GM18498 (cell line): ENCODE measurements around the gene MCCD1.
"Not testable (repeated sequence)": the region's sequence is repeated elsewhere in the genome, so short reads cannot be mapped to it uniquely, and the experiment has no call there.

Source experiments
- ATAC-seq: cut with Tn5 transposase; IDR thresholded peaks from one replicate; pipeline ENCODE4 v1.9.1; 2021; ENCODE audit warnings: mild to moderate bottlenecking, moderate library complexity; ENCODE audit not compliant: unreplicated experiment

The MCCD1 gene

DNA sequence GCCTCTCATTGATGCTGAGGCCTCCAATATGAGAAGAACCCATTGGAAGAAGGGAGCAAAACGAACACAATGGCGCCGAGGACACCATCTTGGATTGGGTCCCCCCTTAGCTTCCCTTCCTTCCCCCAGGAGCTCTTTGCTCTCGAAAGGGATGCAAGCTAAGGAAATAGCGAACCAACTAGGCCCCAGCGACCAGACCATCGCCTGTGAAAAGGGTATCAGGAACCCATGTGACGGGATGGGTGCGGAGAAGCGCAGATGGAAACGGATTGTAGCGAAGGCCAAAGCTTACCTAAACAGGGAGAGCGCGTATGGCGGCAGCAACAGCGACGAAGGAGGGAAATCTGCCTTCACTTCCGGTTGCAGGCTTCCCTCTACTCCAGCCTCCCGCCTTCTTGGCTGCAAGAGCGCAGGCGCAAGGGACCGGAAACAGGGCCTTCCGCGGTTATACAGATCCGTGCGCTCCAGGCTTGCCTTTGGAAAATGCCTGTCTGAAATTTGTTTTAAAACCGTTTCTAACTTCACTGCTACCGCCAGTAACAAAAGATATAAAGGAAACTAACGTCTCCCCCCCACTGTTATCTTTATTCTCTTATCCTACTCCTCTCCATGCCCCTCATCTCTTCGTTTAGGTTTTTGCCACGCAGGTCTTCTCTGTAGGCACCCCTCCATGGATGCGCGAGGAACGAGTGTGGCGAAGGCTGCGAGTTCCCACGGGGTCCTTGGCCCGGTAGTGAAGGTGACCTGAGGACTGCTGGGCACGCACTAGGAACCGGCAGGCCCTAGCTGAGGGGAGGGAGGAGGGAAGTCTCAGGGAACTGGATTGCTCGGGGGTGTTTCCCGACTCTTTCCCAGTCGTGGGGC, 13.1 kb downstream of the MCCD1 start, which contains the start of gene DDX39B:
TSS of gene DDX39B (minus strand) at position 346 of the 864 bp plus-strand sequence. CDS start 1,471 bp downstream, outside the sequence.
- ATAC-seq = peak; percentile 76

DNA sequence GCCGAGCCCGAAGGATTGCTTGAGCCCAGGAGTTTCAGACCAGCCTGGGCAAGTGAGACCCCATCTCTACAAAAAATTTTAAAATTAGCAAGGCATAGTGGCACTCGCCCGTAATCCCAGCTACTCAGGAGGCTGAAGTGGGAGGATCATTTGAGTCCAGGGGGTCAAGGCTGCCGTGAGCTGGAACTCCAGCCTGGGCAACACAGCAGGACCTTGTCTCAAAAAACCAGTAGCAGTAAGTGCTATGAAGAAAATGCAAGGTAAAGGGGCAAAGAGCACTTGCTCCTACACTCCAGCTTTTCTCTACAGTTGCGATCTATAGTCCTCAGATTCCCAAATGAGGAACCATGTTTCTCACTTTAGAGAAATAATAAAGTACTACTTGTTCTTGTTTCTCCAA, 14.9 kb downstream of the MCCD1 start:
- ATAC-seq = no peak

DNA sequence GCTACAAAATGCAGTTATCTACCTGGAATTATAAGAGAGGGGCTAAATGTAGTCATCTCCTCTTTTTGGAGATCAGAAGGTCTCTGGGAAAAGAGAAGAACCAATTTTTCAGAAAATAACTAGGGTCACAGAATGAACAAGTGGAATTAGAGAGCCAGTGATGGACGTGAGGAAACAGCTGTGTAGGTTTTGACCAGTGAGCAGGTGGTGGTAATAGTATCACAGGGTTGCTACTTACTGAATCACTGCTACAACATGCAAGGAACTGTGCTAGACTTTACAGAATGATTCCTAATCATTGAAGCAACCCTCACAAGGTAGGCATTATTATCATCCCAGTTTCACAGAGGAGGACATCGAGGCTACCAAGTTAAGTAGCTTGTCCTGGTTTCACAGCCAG, 15.9 kb downstream of the MCCD1 start:
- ATAC-seq = no peak

DNA sequence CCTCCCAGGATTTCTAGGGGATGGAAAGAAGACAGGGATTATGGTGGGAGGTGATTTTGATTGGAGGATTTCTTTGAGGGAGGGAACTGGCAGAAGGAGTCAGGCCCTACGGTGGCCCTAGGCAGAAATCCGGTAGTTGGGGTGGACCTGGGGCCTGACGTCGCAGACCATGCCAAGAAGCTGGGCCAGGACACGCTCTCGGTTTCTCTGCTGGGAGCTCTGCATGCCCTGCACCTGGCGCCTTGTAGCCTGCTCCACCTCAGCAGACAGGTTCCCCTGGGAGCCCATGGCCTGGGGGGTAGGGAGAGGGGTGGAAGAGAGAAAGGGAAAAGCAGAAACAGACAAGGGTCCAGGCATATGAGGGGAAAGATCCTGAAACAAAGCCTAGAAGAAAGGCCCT, 16.5 kb downstream of the MCCD1 start:
- ATAC-seq = no peak

DNA sequence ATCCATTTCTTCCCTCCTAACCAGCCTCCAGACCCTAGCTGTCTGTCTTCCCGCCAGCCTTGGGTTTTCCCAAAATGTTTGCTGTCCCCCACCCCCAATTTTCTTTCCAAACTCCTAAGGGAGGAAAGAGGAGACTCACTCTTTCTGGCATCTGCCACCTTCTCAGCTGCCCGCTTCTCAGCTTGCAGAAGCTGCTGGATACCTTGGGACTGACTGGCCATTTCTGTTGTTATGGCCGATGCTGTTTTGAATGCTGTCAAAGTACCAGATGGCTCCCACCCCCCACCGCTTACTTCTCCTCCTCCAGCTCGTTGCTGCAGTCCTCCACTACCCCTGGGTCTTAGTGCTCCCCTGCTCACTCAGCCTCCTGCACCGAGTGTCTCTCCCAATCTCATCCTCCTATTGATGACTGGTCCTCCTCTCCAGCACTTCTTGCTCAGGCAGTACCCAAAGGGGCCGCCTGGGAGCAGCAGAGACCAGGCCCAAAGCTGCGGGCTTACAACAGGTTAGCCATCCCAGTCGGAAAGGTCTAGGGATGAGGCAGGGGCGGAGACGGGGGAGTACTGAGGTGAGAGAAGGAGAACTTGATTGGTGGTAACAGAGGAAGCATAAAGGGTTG, 17.7 kb downstream of the MCCD1 start, which contains the start of gene ATP6V1G2:
TSS of gene ATP6V1G2 (minus strand) at position 270 of the 619 bp plus-strand sequence. CDS start at position 221, 49 bp downstream.
- ATAC-seq = peak; percentile 49

DNA sequence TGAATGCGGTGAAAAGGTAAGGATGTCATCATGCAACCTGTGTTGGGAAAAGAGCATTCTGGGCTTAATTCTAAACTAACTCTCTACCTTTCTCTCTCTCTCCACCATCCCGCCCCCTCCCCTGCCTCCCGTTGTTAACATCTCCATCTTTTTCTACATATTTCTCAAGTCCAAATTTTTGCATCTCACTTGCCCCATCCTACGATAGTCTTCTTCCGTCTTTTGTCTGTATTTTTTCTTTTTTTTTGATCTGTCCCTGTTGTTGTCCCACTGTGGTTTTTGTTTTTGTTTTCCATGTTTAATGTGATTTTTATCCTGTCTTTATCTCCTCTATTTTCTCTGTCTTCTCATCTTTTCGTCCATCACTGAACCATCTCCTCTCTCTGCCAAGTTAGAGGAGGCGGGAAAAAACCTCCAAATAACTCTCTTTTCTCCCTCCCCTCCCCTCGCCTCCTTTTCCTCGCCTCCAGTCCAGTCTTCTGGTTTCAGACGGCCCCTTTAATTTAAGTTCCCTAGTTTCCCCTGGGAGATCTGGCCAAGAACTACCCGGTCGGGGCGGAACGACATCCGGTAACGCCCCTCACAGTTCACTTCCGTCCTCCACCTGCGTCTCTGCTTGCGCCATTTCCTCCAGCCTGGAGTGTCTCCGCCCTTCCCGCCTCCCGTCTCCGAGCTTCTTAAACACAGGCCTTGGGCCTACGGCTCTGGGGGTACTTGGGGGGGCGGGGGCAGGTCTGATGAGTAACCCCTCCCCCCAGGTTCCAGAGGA, 18.4 kb downstream of the MCCD1 start, which contains the start of gene NFKBIL1:
TSS of gene NFKBIL1 (plus strand) at position 651 of the 769 bp plus-strand sequence. CDS start at position 738, 87 bp downstream.
- peak; percentile 70 for ATAC-seq

DNA sequence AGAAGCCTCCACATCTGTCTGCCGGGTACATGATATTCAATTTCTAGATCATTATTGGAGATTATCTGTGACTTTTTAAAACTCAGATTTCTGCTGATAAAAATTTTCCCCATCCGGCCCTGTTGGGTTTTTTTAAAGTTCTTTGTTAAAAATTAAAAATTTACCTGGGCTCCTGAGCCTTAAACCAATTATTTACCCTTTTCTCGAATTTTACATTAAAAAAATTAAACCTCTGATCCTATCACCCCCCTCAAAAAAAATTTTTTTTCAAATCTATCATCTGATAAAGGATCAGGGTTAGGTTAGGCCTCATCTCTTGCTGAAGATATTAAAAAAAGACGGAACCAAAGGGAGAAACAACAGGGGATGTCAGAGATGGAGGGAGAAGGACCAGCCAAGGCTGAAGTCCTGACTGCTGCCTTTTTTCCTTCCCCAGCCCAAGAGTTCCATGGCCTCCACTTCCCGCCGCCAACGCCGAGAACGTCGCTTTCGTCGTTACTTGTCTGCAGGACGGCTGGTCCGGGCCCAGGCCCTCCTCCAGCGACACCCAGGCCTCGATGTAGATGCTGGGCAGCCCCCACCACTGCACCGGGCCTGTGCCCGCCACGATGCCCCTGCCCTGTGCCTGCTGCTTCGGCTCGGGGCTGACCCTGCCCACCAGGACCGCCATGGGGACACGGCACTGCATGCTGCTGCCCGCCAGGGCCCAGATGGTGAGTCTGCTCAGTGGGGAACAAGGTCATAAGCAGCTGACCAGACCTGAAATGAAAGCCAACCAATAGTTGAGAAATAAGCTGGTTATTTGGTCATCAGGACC, 19.2 kb downstream of the MCCD1 start:
- ATAC-seq = no peak

DNA sequence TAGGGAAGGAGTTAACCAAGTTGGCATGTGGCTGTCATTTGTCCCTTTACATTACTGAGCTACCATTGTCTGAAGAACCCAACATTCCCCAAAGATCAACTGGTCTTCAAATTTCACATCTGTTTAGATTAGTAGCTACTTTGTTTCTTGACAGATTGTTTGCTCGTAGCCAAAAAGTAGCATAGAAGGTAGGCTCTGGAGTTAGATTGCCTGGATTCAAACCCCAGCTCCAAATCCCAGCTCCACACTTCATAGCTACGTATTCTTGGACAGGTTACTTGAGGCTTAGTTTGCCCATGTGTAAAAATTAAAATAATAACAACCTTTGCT, 19.7 kb downstream of the MCCD1 start:
- no peak for ATAC-seq

DNA sequence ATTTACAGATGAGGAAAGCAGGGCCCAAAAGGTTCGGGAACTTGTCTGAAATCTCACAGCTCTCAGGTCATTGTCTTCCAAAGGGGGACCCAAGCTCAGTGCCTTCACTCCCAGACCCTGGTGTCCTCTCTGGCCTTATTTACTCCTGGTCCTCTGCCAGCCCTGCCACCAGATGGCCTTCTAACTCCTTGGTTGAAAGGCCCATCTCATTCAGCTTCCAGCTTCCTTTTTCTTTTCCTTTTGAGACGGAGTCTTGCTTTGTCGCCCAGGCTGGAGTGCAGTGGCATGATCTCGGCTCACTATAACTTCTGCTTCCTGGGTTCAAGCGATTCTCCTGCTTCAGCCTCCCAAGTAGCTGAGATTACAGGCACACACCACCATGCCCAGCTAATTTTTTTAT, 22.6 kb downstream of the MCCD1 start:
- not testable (repeated sequence) for ATAC-seq

DNA sequence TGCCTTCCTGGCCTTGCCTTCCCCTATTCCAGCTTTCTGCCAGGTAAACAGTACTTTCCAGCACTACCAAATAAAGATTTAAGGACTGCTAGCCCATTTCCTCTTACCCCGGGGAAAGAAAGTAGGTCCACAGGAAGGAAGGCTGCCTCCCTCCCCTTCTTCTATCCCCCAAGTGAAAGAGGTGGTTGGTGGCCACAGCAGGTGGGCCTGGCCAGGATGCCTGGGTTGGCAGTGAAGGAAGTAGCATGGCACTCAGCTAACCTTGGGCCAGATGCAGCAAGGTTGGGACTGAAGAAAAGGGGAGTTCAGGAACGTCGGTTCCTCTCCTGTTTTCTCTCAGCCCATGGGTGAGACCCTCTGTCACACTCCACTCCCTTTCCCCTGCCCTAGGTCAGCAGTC, 27.5 kb downstream of the MCCD1 start:
- ATAC-seq = no peak

DNA sequence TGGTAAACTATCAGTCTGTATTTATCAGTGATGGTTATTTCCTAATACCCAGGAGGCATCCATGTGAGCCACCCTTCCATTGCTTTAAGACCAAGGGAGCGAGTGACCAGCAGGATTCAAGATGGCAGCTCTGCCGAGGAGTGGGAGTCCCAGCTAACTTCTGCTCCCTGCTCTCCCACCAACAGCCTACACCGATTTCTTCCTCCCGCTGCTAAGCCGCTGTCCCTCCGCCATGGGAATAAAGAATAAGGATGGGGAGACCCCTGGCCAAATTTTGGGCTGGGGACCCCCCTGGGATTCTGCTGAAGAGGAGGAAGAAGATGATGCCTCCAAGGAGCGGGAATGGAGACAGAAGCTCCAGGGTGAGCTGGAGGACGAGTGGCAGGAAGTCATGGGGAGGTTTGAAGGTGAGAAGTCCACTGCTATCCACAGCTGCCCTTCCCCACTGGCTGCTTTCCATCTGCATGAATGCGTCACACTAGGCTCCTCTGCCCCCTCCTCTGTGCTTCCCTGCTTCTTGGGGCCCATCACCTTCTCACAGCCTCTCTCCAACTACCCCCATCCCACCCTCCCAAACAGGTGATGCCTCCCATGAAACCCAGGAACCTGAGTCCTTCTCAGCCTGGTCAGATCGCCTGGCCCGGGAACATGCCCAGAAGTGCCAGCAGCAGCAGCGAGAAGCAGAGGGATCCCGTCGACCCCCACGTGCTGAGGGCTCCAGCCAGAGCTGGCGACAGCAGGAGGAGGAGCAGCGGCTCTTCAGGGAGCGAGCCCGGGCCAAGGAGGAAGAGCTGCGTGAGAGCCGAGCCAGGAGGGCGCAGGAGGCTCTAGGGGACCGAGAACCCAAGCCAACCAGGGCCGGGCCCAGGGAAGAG, 28.9 kb downstream of the MCCD1 start:
- no peak for ATAC-seq

DNA sequence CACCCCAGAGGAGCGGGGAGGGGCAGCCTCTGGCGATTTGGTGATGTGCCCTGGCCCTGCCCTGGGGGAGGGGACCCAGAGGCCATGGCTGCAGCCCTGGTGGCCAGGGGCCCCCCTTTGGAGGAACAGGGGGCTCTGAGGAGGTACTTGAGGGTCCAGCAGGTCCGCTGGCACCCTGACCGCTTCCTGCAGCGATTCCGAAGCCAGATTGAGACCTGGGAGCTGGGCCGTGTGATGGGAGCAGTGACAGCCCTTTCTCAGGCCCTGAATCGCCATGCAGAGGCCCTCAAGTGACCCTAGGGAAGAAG, 29.5 kb downstream of the MCCD1 start:
- ATAC-seq = no peak

DNA sequence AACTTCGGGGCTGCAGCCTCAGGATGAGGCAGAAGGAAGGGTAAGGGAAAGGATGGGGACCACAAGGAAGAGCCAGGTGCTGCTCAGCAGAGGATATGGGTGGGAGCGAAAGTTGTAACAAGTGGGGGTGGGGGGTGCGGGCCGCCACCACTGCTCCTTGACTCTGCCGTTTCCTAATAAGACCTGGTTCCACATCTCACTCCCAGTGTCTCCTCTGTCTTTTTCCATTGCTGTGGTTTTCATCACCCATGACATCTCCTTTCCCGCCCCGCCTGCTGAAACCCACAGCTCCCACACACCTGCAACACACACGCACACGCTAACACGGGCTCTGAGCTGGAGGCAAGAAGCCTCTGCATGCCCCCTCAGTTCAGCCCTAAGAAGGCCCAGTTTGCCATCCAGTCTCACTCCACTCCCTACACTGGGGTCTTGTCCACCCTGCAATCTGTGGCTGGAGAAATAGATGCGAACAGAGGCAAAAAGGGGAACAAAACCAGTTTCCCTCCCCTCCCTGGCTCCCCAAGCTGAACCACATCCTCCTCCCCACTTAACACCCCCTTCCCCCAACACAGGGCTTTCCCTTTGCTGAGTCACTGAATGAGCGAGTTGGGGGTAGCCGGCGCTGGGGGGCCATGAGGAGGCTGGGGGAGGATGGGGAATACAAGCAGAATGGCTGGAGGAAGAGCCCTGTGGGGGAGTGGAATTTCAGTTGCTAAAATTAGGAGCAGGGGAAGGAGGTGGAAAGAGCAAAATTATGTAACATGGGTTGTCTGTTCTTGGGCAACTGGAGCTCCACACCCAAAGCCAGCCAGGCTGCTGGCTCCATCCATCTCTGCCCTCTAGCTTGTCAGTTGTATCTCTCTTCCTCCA, 30.1 kb downstream of the MCCD1 start:
- no peak for ATAC-seq

DNA sequence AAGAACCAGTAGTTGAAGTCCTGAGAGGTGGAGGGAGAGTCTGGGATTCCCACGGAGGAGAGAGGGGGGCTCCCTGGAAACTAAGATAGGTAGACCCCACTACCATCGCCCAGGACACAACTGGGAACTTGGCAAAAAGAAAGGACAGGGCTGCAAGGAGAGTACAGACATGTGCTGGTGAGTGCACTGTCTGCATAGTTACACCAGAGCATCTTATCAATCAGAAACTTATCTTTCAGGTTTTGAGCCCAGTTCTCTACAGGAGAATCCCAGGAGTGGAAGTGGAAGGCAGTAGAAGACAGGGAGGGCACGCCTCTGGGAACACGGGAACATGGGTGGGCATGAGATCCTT, 30.8 kb downstream of the MCCD1 start:
- ATAC-seq = no peak

DNA sequence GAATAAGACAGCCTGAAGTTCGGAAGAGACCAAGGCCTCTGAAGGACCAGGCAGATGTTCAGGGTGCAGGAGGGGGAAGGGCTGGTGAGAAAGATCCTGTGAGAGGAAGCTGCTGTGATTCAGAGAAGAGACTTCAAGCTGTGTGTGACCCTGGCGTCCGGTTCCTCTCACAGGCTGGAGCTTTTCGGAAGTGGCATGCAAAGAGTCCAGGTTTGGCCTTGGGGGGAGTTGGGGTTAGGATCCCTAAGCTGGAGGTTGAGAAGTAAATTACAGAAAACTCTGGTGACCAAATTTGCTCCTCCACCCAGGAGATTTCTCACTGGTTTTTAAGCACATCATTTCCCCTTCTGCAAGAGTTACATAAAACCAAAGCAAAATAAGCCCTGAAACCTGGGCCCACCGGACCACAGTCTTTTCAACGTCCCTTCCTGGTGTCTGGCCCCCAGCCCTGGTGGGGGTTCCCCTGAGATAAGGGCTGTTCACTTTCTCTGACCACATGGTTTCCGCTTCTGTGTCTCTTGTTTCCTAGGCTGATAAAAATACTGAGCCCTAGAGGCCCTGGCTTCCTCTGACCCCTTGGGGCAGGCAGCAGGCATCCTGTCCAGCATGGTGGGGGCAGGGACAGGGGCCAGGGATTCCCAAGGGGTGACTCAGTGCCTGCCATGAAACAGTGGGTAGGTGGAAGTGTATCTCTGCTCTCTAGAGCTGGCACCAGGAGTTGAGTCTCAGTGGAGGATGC, 31.4 kb downstream of the MCCD1 start:
- peak; percentile 68 for ATAC-seq

DNA sequence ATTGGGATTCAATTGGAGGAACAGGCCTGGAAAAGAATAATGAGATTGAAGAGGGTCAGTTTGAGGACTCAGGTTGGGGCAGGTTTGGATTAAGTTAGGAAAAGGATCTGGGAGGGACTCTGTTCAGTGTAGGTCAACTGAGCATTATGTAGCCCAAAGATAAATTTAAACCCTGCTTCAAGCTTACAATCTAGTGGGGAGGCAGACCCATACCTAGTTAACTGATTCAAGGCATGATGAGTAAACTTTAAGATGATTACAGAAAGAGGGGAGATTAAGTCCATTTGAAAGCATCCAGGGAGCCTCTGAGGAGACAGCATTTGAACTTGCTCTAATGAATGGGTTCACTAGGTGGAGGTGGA, 31.9 kb downstream of the MCCD1 start:
- ATAC-seq = no peak

DNA sequence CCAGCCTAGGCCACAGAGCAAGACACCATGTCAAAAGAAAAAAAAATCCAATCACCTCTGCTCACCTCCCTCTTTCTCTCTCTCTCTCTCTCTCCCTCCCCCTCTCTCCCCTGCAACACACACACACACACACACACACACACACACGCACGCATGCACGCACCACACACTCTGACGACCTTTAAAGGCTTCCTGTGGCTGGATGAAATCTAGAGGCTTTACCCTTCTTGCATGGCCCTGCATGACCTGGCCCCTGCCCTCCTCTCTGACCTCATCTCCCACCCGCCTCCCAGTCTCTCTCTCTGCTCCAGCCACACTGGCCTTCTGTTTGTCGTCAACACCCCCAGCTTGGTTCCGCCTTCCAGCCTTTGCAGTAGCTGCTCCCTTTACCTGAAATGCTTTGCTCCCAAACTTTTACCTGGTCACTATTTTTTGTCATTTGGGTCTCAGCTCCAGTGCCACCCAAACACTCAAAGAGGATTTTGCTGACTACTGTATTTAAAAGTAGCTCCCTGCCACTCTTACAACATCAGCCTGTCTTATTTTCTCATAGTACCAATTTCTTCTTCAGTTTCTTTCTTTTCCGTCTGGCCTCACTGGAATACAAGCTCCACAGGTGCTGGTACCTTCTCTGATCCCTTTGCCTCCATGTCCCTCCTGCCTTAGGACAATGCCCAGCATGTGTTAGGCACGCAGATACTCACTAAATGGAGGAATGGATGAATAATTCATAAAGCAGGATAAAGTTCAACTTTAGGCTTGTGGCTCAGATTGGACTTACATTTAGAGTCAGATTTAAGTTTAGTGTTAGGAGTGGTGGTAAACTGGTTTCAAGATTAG, 39.0 kb downstream of the MCCD1 start:
- ATAC-seq = no peak
